Activated naive CD4-positive, alpha-beta T cell treated with anti-CD3 and anti-CD28 coated beads, Interleukin-2, amount 50 U/mL, for 72 hours (primary cell): Measurements from ENCODE around the gene MUL1. TPM values are rescaled to one million over a fixed set of nuclear protein-coding genes. Genes with fewer than 3 reads are reported as not detected.

ENCODE experiments used
- ATAC-seq, 2 donors: fragments of 150-1000 bp; cut with Tn5 transposase; 2 replicates each; pipeline ENCODE4 v1.10.0; 2021; ENCODE audit warnings: mild to moderate bottlenecking in 2 of 2, moderate library complexity in 2 of 2
- DNase-seq, 2 donors: peaks; one replicate each; pipeline ENCODE4 v3.0.0; 2021 to 2022; ENCODE audit warnings: low spot score in 2 of 2
- H3K27ac Mint-ChIP-seq, 2 donors: one replicate each; pipeline ENCODE4 v1.8.0; 2022; ENCODE audit warnings: mild to moderate bottlenecking in 2 of 2, mixed read lengths in 2 of 2
- H3K36me3 Mint-ChIP-seq, 2 donors: one replicate each; pipeline ENCODE4 v1.8.0; 2022; ENCODE audit warnings: mixed read lengths in 2 of 2
- H3K9me3 Mint-ChIP-seq, 2 donors: one replicate each; pipeline ENCODE4 v1.8.0; 2022; ENCODE audit warnings: mixed read lengths in 2 of 2
- total RNA-seq, 2 donors: library from RNA; stranded (reverse); gene quantifications; one replicate each; pipeline ENCODE4 v1.2.3, GENCODE V29; 2022

Gene MUL1
- total RNA-seq, 2 donors from 2014 or later = 12.8 to 14.6 TPM

DNA sequence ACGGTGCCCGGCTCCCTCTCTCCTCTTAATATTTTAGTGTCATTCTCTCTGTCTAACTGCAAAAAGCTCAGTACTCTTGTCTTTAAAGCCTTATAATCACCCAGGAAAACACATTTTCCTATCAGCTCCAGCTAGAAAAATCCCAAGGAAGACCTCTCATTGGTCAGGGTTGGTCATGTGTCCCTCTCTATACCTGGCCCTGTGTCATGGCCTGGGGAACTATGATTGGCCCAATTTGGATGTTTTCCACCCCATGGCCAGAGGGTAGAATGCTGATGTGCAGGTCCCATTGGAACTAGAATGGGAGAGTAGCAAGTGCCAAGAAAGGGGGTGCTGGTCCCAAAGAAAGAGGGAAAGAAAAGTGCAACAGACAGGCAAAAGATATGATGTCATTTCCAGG lies 49.2 kb downstream of the MUL1 start:
- H3K36me3 Mint-ChIP-seq = no peaks in the 10 kb centered on the region
- ATAC-seq (no peak), DNase-seq (no peak)
- H3K27ac Mint-ChIP-seq = no peak overlapping the region
- H3K9me3 Mint-ChIP-seq = no peaks in the 10 kb centered on the region

DNA sequence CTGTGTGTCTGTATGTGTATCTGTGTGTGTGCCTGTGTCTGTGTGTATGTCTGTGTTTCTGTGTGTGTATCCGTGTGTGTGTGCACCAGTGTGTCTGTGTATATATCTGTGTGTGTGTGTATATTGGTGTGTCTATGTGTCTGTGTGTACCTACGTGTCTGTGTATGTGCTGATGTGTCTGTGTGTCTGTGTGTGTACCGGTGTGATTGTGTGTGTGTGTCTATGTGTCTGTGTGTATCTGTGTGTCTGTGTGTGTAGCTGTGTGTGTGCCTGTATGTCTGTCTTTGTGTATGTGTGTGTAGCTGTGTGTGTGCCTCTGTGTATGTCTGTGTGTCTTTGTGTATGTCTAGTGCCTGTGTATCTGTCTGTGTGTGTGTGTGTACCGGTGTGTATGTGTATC lies 53.9 kb downstream of the MUL1 start:
- H3K36me3 Mint-ChIP-seq = no peaks in the 10 kb centered on the region
- H3K9me3 Mint-ChIP-seq = no peaks in the 10 kb centered on the region
- DNase-seq (no peak), ATAC-seq (no peak)
- no peak overlapping the region for H3K27ac Mint-ChIP-seq

DNA sequence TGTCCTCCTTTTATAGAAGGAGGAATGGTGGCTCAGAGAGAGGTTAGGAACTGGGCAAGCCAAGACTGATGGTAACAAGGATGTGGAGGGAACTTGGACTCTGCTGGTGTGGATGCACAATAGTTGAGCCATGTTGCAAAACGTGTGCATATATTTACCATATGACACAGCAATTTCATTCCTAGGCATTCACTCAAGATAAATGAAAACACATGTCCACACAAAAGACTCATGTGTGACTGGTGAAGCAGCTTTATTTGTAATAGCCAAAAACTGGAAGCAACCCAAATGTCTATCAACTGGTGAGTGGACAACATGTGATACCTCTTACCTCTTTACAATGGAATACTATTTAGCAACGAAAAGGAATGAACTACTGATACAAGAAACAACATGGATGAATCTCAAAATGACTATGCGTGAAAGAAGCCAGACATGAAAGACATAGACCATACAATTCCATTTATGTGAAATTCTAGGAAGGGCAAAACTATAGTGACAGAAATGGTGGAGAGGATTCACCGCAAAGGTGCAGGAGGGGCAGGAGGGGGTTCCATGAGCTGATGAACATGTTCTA lies 58.1 kb downstream of the MUL1 start:
- H3K36me3 Mint-ChIP-seq = no peaks in the 10 kb centered on the region
- ATAC-seq = no peak
- peak overlapping the region in 1 of 2 donors; percentile 37 for H3K27ac Mint-ChIP-seq
- no peaks in the 10 kb centered on the region for H3K9me3 Mint-ChIP-seq
- DNase-seq = no peak

Other genes with a start within 250 kb of the MUL1 start
- gene VWA5B1, start 217.3 kb downstream of the MUL1 start, total RNA-seq = under 1 TPM; 0.10 to 0.30 TPM
- under 1 TPM; 0.25 to 0.51 TPM for gene CAMK2N1, start 21.9 kb downstream of the MUL1 start, total RNA-seq
- gene FAM43B, start 44.4 kb upstream of the MUL1 start, total RNA-seq = not detected
- not detected for gene CDA, start 80.9 kb upstream of the MUL1 start, total RNA-seq
- gene PINK1, start 125.3 kb upstream of the MUL1 start, total RNA-seq = 10 to 100 TPM in 1 of 2 donors, 1 to 10 TPM in 1; 2.5 to 10.6 TPM
- 100 to 1,000 TPM; 140 to 184 TPM for gene DDOST, start 153.2 kb upstream of the MUL1 start, total RNA-seq
- 1 to 10 TPM in 1 of 2 donors, under 1 TPM in 1; 0.18 to 1.0 TPM for gene KIF17, start 209.9 kb upstream of the MUL1 start, total RNA-seq
- under 1 TPM in 1 of 2 donors, not detected in 1; 0.66 TPM for gene SH2D5, start 224.6 kb upstream of the MUL1 start, total RNA-seq